ENCODE measurements around the gene LRRC75A.
A peak's percentile ranks its signal among the peaks of the same experiment; 100 is the strongest.

The LRRC75A gene

GRCh38 chr17:16492613-16493530 lies 879 bp upstream of the LRRC75A start:
- no peak for DNase-seq

GRCh38 chr17:16491131-16491702 lies 776 bp downstream of the LRRC75A start:
- no peak for DNase-seq

GRCh38 chr17:16489431-16489830 lies 2.6 kb downstream of the LRRC75A start:
- no peak for DNase-seq

DNA sequence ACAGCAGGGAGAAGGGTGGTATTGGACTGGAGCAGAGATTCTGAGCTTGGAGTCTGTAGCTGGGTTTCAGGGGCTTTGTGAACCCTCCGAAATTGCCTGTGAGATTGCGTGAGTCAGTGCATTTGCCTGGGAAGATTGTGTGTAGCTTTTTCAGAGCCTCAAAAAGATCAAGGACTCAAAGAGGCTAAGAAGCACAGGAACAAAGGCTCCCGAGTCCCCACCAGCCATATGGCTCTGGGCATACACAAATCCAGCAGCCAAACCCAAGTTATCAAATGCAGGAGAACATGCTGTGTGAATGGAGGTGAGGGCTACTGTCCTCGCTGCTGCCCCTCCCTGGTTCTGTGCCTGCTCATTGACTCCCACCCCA lies 3.0 kb downstream of the LRRC75A start:
- no peak for DNase-seq

- DNase-seq: no peak
These were observed 3.6 kb downstream of the LRRC75A start for GRCh38 chr17:16488186-16488967.

DNA sequence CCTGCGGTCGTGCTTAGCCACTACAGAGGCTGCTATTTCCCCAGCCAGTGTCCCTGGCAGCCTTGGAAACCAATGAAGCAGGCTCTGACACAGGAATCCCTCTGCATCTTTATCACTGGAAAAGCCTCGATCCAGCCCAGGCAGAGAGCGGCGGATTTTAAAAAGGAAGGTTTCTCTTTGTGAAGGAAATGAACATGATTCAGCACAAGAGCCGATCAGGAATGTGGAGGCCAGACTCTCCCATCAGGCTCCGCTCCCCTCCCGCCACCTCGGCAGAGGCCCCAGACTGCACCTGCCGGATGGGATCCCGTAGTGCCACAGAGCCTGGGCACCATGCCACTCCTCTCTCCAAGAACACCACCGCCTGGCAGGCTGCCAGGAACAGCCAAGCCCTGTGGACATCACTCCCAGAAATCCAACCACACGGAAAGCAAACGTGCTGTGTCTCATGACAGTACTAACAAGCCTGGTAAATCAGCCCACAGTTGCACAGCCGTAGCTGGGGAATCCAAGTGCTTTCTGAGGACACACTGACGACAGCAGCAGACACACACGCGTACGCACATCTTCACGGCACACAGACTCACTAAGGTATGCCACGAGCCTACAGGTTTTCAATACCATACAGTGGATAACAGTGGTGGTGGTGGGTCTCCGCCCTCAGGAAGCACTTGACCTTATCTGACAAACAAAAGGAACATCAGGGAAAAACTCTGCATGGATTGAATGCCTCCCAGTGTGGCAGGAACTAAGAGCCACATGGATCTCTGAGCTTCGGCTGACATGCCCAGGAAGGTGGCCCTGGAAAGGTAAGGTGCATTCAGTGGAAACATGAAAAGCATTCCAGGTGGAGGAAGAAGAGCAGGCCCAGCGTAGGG lies 5.4 kb downstream of the LRRC75A start:
- peak; percentile 51 for DNase-seq

- no peak for DNase-seq
These were observed 7.4 kb downstream of the LRRC75A start for GRCh38 chr17:16484445-16485175.

DNA sequence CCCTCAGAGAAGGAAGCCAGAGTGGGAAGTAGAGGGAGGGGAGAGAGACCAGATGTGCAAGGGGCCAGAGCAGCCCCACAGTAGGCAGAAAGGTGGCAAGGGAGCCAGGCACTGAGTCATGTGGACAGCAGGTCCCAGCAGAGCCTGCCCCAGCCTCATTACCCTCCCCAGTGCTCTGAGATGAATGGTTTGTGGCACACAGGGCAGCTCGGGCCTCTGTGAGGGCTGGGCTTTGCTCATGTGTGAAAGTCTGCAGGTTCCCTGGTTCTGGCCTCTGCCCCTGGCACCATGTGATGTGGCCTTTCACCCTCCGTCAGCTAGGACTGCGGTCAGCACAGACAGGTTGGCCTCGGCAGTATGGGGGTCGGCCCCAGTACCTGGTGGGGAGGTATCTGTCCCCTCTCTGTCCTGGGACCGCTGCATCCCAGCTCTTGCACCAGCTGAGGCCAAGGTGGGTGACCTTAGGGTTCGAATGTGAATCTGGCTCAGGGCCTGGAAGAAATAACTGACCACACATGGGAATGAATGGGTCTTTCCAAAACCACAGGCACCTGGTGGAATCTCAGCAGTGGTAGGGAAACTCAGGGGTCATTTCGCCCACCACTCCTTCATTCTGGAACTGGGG lies 8.9 kb downstream of the LRRC75A start:
- no peak for DNase-seq

GRCh38 chr17:16482253-16482652 lies 9.7 kb downstream of the LRRC75A start:
- DNase-seq: no peak

- no peak for DNase-seq
These were observed 11.0 kb downstream of the LRRC75A start for GRCh38 chr17:16480995-16481394.

- DNase-seq: no peak
These were observed 12.7 kb downstream of the LRRC75A start for GRCh38 chr17:16479264-16479663.

GRCh38 chr17:16478649-16479048 lies 13.3 kb downstream of the LRRC75A start:
- DNase-seq: peak; percentile 25

GRCh38 chr17:16477666-16478065 lies 14.3 kb downstream of the LRRC75A start:
- DNase-seq: no peak

DNA sequence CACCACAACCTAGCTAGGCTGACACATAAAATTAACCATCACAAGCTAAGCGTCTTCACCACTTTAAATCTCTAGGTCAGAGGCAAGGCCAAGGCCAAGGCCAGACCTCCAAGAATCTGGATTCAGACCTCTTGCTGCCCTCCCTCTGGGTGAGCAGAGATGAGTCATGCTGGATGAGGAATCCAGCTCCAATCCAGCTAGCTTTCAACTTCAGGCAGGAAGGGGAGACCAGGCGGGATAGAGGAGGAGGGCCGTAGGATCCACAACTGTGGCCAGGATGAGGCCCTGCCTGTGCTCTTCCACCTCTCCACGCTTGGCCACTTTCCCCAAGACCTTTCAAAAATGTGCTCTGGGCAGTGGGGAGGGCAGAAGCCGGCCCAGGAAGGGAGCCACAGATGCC lies 14.7 kb downstream of the LRRC75A start:
- DNase-seq: peak; percentile 80

GRCh38 chr17:16475179-16475704 lies 16.8 kb downstream of the LRRC75A start:
- DNase-seq: no peak

GRCh38 chr17:16474012-16474725 lies 17.8 kb downstream of the LRRC75A start:
- DNase-seq: peak; percentile 32

DNA sequence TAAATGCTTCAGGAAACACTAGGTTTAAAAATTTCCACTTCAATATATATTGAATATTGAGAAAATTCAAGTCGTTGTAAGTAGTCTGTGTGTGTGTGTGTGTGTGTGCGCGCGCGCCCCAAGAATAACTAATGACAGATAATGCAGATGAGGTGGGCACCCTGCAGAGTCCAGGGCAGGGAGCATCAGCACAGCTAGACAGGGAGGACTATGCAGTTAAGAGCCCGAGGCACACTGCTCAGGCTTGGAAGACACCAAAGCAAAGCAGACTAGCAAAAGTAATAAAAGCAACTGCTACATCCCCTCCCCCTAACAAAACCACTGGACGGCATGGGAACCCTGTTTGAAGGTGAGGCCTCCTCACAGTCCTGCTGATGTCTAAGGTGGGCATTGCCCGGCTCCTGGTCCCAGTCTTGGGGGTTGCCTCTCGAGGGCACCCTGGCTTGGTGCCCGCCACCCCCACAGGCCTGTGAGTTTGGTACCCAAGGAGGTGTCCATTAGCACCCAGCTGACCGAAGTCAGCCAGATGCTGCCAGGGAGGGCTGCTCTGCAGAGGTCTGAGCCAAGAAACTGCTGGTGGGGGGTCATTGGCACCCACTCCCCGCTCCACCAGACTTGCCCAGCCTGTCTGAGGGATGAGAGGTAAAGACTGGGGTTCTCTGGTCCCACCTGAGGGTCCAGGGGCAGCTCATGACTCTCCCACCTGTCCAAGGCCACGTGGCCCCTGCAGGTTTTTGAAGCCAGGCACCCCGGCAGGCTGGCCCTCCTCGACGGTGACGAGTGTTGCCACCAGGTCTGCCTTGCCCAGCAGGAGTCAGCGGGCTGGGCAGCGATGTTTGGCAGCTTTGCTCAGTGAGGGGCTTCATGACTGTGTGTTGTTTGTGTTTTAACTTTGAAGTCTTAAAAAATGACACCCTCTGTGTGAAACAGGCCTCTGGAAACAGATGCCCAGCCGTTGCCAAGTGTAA lies 18.7 kb downstream of the LRRC75A start:
- no peak for DNase-seq

GRCh38 chr17:16472539-16472938 lies 19.5 kb downstream of the LRRC75A start:
- DNase-seq: no peak

DNA sequence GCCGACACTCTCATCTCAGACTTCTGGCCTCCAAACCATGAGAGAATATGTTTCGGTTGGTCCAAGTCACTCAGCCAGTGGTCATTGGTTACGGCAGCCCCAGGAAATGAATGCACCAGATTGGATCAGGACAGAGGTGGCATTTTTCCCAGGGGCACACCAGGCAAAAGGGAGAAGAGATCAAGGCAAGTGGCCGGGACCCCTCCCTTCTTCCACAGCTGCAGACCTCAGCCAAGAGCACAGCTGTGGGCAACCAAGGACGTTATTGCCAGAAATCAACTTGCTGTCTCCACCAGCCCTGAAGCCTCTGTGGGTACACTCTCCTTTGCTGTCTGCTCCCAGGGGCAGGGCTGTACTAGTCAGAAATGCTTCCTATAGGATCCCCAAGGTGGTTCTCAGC lies 20.7 kb downstream of the LRRC75A start:
- DNase-seq: no peak

Measured in fibroblast of skin of right quadriceps (primary cell).